Activated CD8-positive, alpha-beta T cell treated with anti-CD3 and anti-CD28 coated beads for 36 hours (primary cell): ENCODE data around the gene TAT. TPM values are rescaled to one million over a fixed set of nuclear protein-coding genes. Genes with fewer than 3 reads are reported as not detected.

Experiments
- ATAC-seq: fragments of 200-7000 bp; cut with Tn5 transposase; one replicate; pipeline ENCODE4 v1.10.0; 2021; ENCODE audit warnings: mild to moderate bottlenecking, moderate library complexity
- CTCF ChIA-PET: fragments of 350-600 bp; sonication (Branson Sonifier 250); formaldehyde crosslinking; loops from one replicate; lab custom pipeline; 2021; ENCODE audit warnings: antibody characterized with exemption; lab: Charles Lee
- POLR2A ChIA-PET: fragments of 350-600 bp; sonication (Branson Sonifier 250); formaldehyde crosslinking; loops from one replicate; lab custom pipeline; 2021; ENCODE audit warnings: antibody characterized with exemption; lab: Charles Lee
- DNase-seq: peaks from one replicate; pipeline ENCODE4 v3.0.0-alpha.2; 2020
- H3K27ac Mint-ChIP-seq: one replicate; pipeline ENCODE4 v1.8.0; 2021; ENCODE audit warnings: mild to moderate bottlenecking, mixed read lengths
- H3K27me3 Mint-ChIP-seq: one replicate; pipeline ENCODE4 v1.8.0; 2021; ENCODE audit warnings: mixed read lengths
- H3K36me3 Mint-ChIP-seq: one replicate; pipeline ENCODE4 v1.8.0; 2021; ENCODE audit warnings: low read depth, mixed read lengths
- H3K4me1 Mint-ChIP-seq: one replicate; pipeline ENCODE4 v1.8.0; 2021; ENCODE audit warnings: low read depth, mixed read lengths
- H3K4me3 Mint-ChIP-seq: one replicate; pipeline ENCODE4 v1.8.0; 2021; ENCODE audit warnings: mild to moderate bottlenecking, moderate library complexity, mixed read lengths
- H3K9me3 Mint-ChIP-seq: one replicate; pipeline ENCODE4 v1.8.0; 2021; ENCODE audit warnings: mixed read lengths
- CTCF ChIP-seq: fragments of 200-600 bp; IDR thresholded peaks from one replicate; pipeline ENCODE4 v1.8.0; 2022; ENCODE audit warnings: antibody characterized with exemption, mild to moderate bottlenecking
- intact Hi-C: fragments of 100-400 bp; cut with micrococcal nuclease; formaldehyde crosslinking; loops from one replicate; pipeline ENCODE4 v1.10.0; 2022
- total RNA-seq, 2 experiments: library from RNA; stranded (reverse); gene quantifications; one replicate each; pipeline ENCODE4 v1.2.3, GENCODE V29; 2021

Gene TAT
- total RNA-seq, 2 experiments from 2014 or later = not detected

DNA sequence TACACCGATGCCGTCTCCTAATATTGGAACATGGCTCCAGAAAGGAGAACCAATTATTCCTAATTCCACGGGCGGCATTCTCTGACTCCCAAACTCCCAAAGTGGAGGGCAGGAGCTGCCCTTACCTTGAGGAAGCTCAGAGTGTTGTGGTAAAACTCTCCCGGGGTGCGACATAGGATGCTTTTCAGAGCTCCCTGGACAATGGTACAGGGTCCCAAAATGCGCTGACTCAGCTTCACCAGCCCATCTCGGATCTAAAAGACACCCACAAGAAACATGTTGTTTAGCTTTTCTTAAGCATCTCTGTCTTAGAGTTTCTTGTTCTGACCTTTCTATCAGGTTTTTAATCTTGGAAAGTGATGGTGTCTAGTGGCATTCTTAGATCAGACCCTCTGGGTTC, 6.7 kb downstream of the TAT start:
- ATAC-seq (no peak), DNase-seq (no peak)
- no peak overlapping the region for H3K4me3 Mint-ChIP-seq
- no peak for TF ChIP-seq CTCF
- no peaks in the 10 kb centered on the region for H3K27me3 Mint-ChIP-seq
- H3K36me3 Mint-ChIP-seq = no peaks in the 10 kb centered on the region
- no peak overlapping the region for H3K27ac Mint-ChIP-seq
- intact Hi-C loops = no loop called here
- peaks cover 9% of the 10 kb centered on the region for H3K4me1 Mint-ChIP-seq
- H3K9me3 Mint-ChIP-seq = no peaks in the 10 kb centered on the region
- CTCF ChIA-PET = interaction anchor here (0.9 to 6.6 kb wide), 3 partner anchors 41 to 391 kb away, joined by 3 to 87 read pairs (median 3); no protein-coding TSS in a partner anchor
- POLR2A ChIA-PET = no interaction called here

DNA sequence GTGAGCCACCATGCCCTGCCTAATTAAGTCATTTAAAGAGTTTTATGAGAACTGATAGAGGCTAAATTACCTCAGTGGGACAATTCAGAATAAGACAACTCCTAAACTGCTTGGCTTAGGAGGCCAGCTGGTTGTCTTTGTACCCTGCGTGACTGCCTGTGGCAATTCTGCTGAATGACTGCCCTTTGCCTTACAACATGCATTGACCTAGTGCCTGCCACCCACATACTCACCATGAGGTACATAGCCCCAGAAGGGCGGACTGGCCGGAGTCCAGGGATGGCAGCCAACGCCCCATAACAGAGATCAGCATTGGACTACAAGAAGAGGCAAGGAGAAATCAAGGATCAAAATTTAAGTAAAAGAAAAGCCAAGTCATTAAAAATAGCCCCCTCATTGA, 7.3 kb downstream of the TAT start:
- CTCF ChIA-PET = interaction anchor here (0.9 to 6.6 kb wide), 3 partner anchors 41 to 392 kb away, joined by 3 to 87 read pairs (median 3); no protein-coding TSS in a partner anchor
- DNase-seq = no peak
- no peak overlapping the region for H3K4me3 Mint-ChIP-seq
- no peaks in the 10 kb centered on the region for H3K9me3 Mint-ChIP-seq
- no peak for ATAC-seq
- H3K36me3 Mint-ChIP-seq = no peaks in the 10 kb centered on the region
- no peak for TF ChIP-seq CTCF
- H3K27ac Mint-ChIP-seq = no peak overlapping the region
- H3K4me1 Mint-ChIP-seq = peaks cover 9% of the 10 kb centered on the region
- H3K27me3 Mint-ChIP-seq = no peaks in the 10 kb centered on the region
- intact Hi-C loops = loop anchor here (5.0 kb wide), 1 partner anchor 43 kb away; no protein-coding TSS in a partner anchor
- POLR2A ChIA-PET = no interaction called here

GRCh38 chr16:71568551-71568950, 8.3 kb downstream of the TAT start:
- Mint-ChIP-seq H3K36me3 (no peaks in the 10 kb centered on the region), H3K9me3 (no peaks in the 10 kb centered on the region), H3K27ac (no peak overlapping the region), H3K4me3 (no peak overlapping the region), H3K4me1 (peaks cover 15% of the 10 kb centered on the region), H3K27me3 (no peaks in the 10 kb centered on the region)
- ChIA-PET POLR2A (no interaction called here), CTCF (interaction anchor here (1.2 to 6.6 kb wide), 2 partner anchors 42 to 67 kb away, joined by 3 to 87 read pairs; no protein-coding TSS in a partner anchor)
- ATAC-seq = no peak
- intact Hi-C loops = loop anchor here (5.0 kb wide), 1 partner anchor 44 kb away; no protein-coding TSS in a partner anchor
- no peak for TF ChIP-seq CTCF
- DNase-seq = no peak

- DNase-seq (no peak), ATAC-seq (no peak)
- ChIA-PET POLR2A (no interaction called here), CTCF (interaction anchor here (1.2 to 6.6 kb wide), 2 partner anchors 43 to 67 kb away, joined by 3 to 87 read pairs; no protein-coding TSS in a partner anchor)
- H3K27me3 Mint-ChIP-seq = no peaks in the 10 kb centered on the region
- H3K4me1 Mint-ChIP-seq = peaks cover 15% of the 10 kb centered on the region
- no peaks in the 10 kb centered on the region for H3K9me3 Mint-ChIP-seq
- intact Hi-C loops = loop anchor here (5.0 kb wide), 1 partner anchor 44 kb away; no protein-coding TSS in a partner anchor
- no peak overlapping the region for H3K4me3 Mint-ChIP-seq
- H3K27ac Mint-ChIP-seq = no peak overlapping the region
- no peaks in the 10 kb centered on the region for H3K36me3 Mint-ChIP-seq
- TF ChIP-seq CTCF = no peak
Measured at GRCh38 chr16:71567931-71568330, 9.0 kb downstream of the TAT start.
